Kidney (tissue), 14 donors: Measurements from ENCODE around the gene NFE2L1. TPM values are rescaled to one million over a fixed set of nuclear protein-coding genes. Genes with fewer than 3 reads are reported as not detected.
A peak's percentile ranks its signal among the peaks of the same experiment; 100 is the strongest.
"Not testable (repeated sequence)": the region's sequence is repeated elsewhere in the genome, so short reads cannot be mapped to it uniquely, and the experiment has no call there.

ENCODE experiments used
- DNase-seq, 5 donors: peaks; one replicate each; pipeline ENCODE4 v3.0.0-alpha.2; 2013 to 2020
- FAIRE-seq: peaks from 2 replicates; lab custom pipeline; 2012; peaks lifted over from hg19 to GRCh38; lab: Jason Lieb, UNC
- H3K27ac ChIP-seq, 2 donors: one replicate each; pipeline ENCODE4 v1.7.0; 2013; ENCODE audit warnings: low read depth in 2 of 2, low read length in 2 of 2, inconsistent platforms in 1 of 2
- H3K27me3 ChIP-seq: one replicate; pipeline ENCODE4 v1.7.1; 2013; ENCODE audit warnings: low read length, inconsistent platforms; ENCODE audit not compliant: control insufficient read depth, insufficient read depth
- H3K36me3 ChIP-seq, 3 donors: one replicate each; pipeline versions ENCODE4 v1.7.0 to v1.7.1; 2013; ENCODE audit warnings: low read length in 3 of 3, control low read depth in 1 of 3, inconsistent platforms in 1 of 3; ENCODE audit not compliant: insufficient read depth in 3 of 3, control insufficient read depth in 2 of 3
- H3K4me1 ChIP-seq, 3 donors: one replicate each; pipeline versions ENCODE4 v1.7.0 to v1.7.1; 2013; ENCODE audit warnings: low read length in 3 of 3, inconsistent platforms in 1 of 3, low read depth in 1 of 3; ENCODE audit not compliant: control insufficient read depth in 2 of 3, insufficient read depth in 2 of 3
- H3K4me3 ChIP-seq, 3 donors: one replicate each; pipeline versions ENCODE4 v1.7.0 to v1.8.1; 2013; ENCODE audit warnings: low read length in 3 of 3, control low read depth in 1 of 3, inconsistent platforms in 1 of 3
- H3K9ac ChIP-seq, 3 donors: one replicate each; pipeline versions ENCODE4 v1.7.0 to v1.7.1; 2013; ENCODE audit warnings: low read length in 3 of 3, control low read depth in 1 of 3, inconsistent platforms in 1 of 3
- H3K9me3 ChIP-seq, 3 donors: one replicate each; pipeline versions ENCODE4 v1.7.0 to v1.7.1; 2013; ENCODE audit warnings: low read length in 3 of 3, control low read depth in 1 of 3, inconsistent platforms in 1 of 3; ENCODE audit not compliant: control insufficient read depth in 2 of 3, insufficient read depth in 1 of 3
- intact Hi-C: fragments of 100-400 bp; cut with DNase I; formaldehyde crosslinking; loops from one replicate; pipeline ENCODE4 v1.11.1; 2022
- polyA plus RNA-seq: library from polyadenylated mRNA; stranded (reverse); fragments of 350-450 nt; fragmentation: Illumina TruSeq; extraction: RNeasy Lipid Tissue Mini Kit (QIAGEN cat#74804); gene quantifications from one replicate; pipeline ENCODE4 v1.2.3, GENCODE V29; 2014; ENCODE audit warnings: low read depth, low replicate concordance; ENCODE audit not compliant: insufficient read depth
- total RNA-seq: library from RNA; stranded (reverse); fragmentation: NEBNext Ultra II Directional; extraction: Animal tissue kit (Norgen Biotek cat#: 25700); gene quantifications from one replicate; pipeline ENCODE4 v1.2.1, GENCODE V29; 2021
- TF ChIP-seq, protein P1 (sequence below): IDR thresholded peaks from 3 replicates; pipeline ENCODE4 v1.5.1; 2012; ENCODE audit warnings: mild to moderate bottlenecking, moderate library complexity, borderline replicate concordance; ENCODE audit not compliant: insufficient read depth; ENCODE audit errors: extremely low read depth
- donor health status: control.
- donor health status: control.
- donor health status: control.
- donor health status: control.
- donor health status: control.
- donor health status: DM: yes; HTN: yes; CAD: no.
- donor health status: Normal renal cell carcinoma (clear cell type).

Gene NFE2L1
- total and polyA plus RNA-seq, 2 donors from 2014 or later: 146 to 254 TPM

DNA sequence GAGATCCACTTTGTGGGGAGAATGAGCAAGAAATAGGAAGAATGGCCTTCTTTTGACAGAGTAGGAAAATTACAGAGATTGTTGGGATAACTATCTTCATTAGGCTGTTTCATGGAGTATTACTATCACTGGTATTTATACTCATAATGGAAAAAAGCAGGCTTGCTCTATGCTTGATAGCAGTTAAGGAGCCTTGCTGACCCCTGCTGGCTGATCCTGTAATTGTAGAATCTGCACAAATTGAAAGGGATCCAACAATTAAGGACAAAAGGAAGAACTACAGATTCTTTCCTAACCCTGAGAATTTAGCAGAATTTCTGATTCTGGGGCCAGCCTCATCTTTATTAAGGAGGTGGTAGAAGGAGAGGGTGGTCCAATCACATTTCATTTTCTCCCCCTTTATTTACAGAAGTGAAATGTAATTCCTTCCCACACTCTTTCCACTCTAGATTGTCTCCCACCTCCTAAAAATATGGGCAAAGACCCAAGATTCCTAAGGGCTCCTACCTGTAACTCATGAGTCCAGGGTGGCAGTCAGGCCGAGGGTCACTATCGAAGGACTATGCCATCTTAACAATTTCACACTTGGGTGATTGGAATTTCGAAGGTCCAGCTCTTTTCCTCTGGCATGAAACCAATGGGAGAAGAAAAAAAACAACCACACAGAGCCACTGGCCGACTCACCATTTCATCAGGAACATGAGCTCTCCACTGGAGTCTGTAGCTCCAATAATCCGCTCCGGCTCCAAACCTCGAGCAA lies 26.3 kb downstream of the NFE2L1 start:
- FAIRE-seq (no peak), DNase-seq (peak in 4 of 5 donors; percentile 73 to 91 (median 84))
- H3K4me3 ChIP-seq: peak overlapping the region in 1 of 3 donors; percentile 5
- TF ChIP-seq, protein P1, sequence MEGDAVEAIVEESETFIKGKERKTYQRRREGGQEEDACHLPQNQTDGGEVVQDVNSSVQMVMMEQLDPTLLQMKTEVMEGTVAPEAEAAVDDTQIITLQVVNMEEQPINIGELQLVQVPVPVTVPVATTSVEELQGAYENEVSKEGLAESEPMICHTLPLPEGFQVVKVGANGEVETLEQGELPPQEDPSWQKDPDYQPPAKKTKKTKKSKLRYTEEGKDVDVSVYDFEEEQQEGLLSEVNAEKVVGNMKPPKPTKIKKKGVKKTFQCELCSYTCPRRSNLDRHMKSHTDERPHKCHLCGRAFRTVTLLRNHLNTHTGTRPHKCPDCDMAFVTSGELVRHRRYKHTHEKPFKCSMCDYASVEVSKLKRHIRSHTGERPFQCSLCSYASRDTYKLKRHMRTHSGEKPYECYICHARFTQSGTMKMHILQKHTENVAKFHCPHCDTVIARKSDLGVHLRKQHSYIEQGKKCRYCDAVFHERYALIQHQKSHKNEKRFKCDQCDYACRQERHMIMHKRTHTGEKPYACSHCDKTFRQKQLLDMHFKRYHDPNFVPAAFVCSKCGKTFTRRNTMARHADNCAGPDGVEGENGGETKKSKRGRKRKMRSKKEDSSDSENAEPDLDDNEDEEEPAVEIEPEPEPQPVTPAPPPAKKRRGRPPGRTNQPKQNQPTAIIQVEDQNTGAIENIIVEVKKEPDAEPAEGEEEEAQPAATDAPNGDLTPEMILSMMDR: peak; percentile 86
- H3K27ac ChIP-seq: peak overlapping the region; percentile 44 to 56
- peak overlapping the region in 1 of 3 donors; percentile 27 for H3K9ac ChIP-seq
- H3K4me1 ChIP-seq: peaks cover 4 to 27% (median 8%) of the 10 kb centered on the region in 3 donors
- peaks cover 0 to 9% (median 6%) of the 10 kb centered on the region in 3 donors for H3K36me3 ChIP-seq
- no peaks in the 10 kb centered on the region for H3K9me3 ChIP-seq
- intact Hi-C loops: no loop called here
- H3K27me3 ChIP-seq: no peaks in the 10 kb centered on the region

DNA sequence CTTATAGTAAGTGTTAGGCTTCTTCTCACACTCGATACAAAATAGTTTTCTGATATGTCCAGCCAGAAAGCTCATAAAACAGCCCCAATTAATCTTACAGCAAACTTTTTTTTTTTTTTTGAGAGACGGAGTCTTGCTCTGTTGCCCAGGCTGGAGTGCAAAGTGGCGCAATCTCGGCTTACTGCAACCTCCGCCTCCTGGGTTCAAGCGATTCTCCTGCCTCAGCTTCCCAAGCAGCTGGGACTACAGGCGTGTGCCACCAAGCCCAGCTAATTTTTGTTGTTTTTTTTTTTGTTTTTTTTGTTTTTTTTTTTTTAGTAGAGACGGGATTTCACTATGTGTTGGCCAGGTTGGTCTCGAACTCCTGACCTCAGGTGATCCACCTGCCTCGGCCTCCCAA lies 29.0 kb downstream of the NFE2L1 start:
- peaks cover 4 to 27% (median 8%) of the 10 kb centered on the region in 3 donors for H3K4me1 ChIP-seq
- H3K4me3 ChIP-seq, FAIRE-seq, H3K36me3 ChIP-seq, H3K9me3 ChIP-seq, H3K27me3 ChIP-seq, H3K27ac ChIP-seq, intact Hi-C loops, H3K9ac ChIP-seq, DNase-seq: not testable (repeated sequence)

DNA sequence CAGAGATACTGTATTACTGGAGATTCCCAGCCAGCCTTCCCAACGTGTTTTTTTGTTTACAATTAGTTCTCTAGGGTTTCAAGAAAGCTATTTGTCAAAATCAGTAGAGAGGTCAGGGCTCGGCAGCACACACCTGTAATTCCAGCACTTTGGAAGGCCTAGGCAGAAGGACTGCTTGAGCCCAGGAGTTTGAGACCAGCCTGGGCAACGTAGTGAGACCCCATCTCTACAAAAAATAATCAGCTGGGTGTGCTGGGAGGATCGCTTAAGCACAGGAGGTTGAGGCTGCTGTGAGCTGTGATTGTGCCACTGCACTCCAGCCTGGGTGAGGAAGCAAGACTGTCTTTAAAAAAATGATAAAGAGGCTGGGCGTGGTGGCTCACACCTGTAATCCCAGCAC lies 33.7 kb downstream of the NFE2L1 start:
- no peaks in the 10 kb centered on the region for H3K36me3 ChIP-seq
- H3K4me1 ChIP-seq: peaks cover 7 to 16% (median 8%) of the 10 kb centered on the region in 3 donors
- no peak overlapping the region for H3K4me3 ChIP-seq
- no peak overlapping the region for H3K9ac ChIP-seq
- DNase-seq (no peak), FAIRE-seq (no peak)
- intact Hi-C loops: no loop called here
- no peaks in the 10 kb centered on the region for H3K27me3 ChIP-seq
- TF ChIP-seq, protein P1: no peak
- H3K27ac ChIP-seq: no peak overlapping the region
- no peaks in the 10 kb centered on the region for H3K9me3 ChIP-seq

DNA sequence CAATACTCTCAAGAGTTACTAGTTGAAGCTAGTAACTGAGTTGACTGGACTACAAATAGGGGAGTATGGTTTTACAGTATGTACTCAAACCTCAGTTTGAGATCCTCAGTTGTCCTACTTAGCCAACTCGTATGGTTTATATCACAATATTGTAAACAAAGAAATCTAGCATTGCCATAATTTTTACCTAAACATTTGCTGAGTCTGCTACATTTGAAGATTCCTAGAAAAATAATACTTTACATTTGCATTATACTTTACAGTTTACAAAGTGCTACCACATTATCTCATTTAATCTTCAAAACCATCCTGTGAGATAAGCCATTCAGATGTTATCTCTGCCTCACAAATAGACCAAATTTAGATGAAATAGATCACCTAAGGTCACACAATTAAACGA lies 36.8 kb downstream of the NFE2L1 start:
- H3K36me3 ChIP-seq: no peaks in the 10 kb centered on the region
- H3K27ac ChIP-seq: no peak overlapping the region
- intact Hi-C loops: no loop called here
- H3K27me3 ChIP-seq: no peaks in the 10 kb centered on the region
- FAIRE-seq (no peak), DNase-seq (no peak)
- H3K9me3 ChIP-seq: no peaks in the 10 kb centered on the region
- H3K9ac ChIP-seq: peak overlapping the region in 1 of 3 donors; percentile 37
- no peak overlapping the region for H3K4me3 ChIP-seq
- H3K4me1 ChIP-seq: peaks cover 7 to 9% (median 8%) of the 10 kb centered on the region in 3 donors
- TF ChIP-seq, protein P1: no peak
